OCI-LY1 (cell line): ENCODE measurements around the gene NTSR1.

Source experiments
- H2AFZ ChIP-seq: fragments of 200-600 bp; sonication (generic), shearing (Covaris generic); 2 replicates; pipeline ENCODE4 v1.6.0; 2014; ENCODE audit warnings: antibody characterized with exemption, mild to moderate bottlenecking, low read length
- H3F3A ChIP-seq: fragments of 200-600 bp; sonication (generic), shearing (Covaris generic); 2 replicates; pipeline ENCODE4 v1.6.0; 2014; ENCODE audit warnings: mild to moderate bottlenecking, antibody characterized with exemption, low read length, moderate library complexity; ENCODE audit not compliant: insufficient read depth
- H3K27ac ChIP-seq: fragments of 200-600 bp; sonication (generic); 2 replicates; pipeline ENCODE4 v1.5.1; 2014; ENCODE audit warnings: low read length, mixed run types, mild to moderate bottlenecking, low read depth; ENCODE audit not compliant: poor library complexity, severe bottlenecking
- H3K27me3 ChIP-seq: fragments of 200-600 bp; sonication (generic); 2 replicates; pipeline ENCODE4 v1.6.0; 2014; ENCODE audit warnings: antibody characterized with exemption, mild to moderate bottlenecking, low read length, moderate library complexity; ENCODE audit not compliant: insufficient read depth
- H3K36me3 ChIP-seq: fragments of 200-600 bp; sonication (generic); 2 replicates; pipeline ENCODE4 v1.6.1; 2014; ENCODE audit warnings: mild to moderate bottlenecking, antibody characterized with exemption, low read length, moderate library complexity, mixed read lengths; ENCODE audit not compliant: insufficient read depth
- H3K4me1 ChIP-seq: fragments of 200-600 bp; sonication (generic); 2 replicates; pipeline ENCODE4 v1.5.1; 2014; ENCODE audit warnings: mild to moderate bottlenecking, low read length, moderate library complexity; ENCODE audit not compliant: insufficient read depth, severe bottlenecking
- H3K4me2 ChIP-seq: fragments of 200-600 bp; sonication (generic), shearing (Covaris generic); 2 replicates; pipeline ENCODE4 v1.6.1; 2014; ENCODE audit warnings: low read length
- H3K4me3 ChIP-seq: fragments of 200-600 bp; sonication (generic); 2 replicates; pipeline ENCODE4 v1.5.1; 2014; ENCODE audit warnings: low read length, low read depth, mild to moderate bottlenecking, mixed read lengths; ENCODE audit not compliant: poor library complexity, severe bottlenecking
- H3K79me2 ChIP-seq: fragments of 200-600 bp; shearing (Covaris generic); 2 replicates; pipeline ENCODE4 v1.6.1; 2016; ENCODE audit warnings: mixed run types, low read length, mixed read lengths; ENCODE audit not compliant: insufficient read depth
- H3K9ac ChIP-seq: fragments of 200-600 bp; sonication (generic), shearing (Covaris generic); 2 replicates; pipeline ENCODE4 v1.6.1; 2014; ENCODE audit warnings: mild to moderate bottlenecking, low read length, mixed read lengths
- H3K9me2 ChIP-seq: fragments of 200-600 bp; sonication (generic), shearing (Covaris generic); 2 replicates; pipeline ENCODE4 v1.6.1; 2014; ENCODE audit warnings: low read depth, mild to moderate bottlenecking, low read length, mixed read lengths
- H3K9me3 ChIP-seq: fragments of 200-600 bp; shearing (Covaris generic); 2 replicates; pipeline ENCODE4 v1.6.1; 2014; ENCODE audit warnings: low read length, mixed read lengths
- H4K20me1 ChIP-seq: fragments of 200-600 bp; sonication (generic), shearing (Covaris generic); 2 replicates; pipeline ENCODE4 v1.6.0; 2016; ENCODE audit warnings: mild to moderate bottlenecking, low read length; ENCODE audit not compliant: insufficient read depth
- CTCF ChIP-seq: fragments of 200-600 bp; sonication (generic), shearing (Covaris generic); IDR thresholded peaks from 2 replicates; pipeline ENCODE4 v1.5.1; 2017; ENCODE audit warnings: mild to moderate bottlenecking, antibody characterized with exemption, low read length, moderate library complexity, mixed read lengths
- EZH2 ChIP-seq: fragments of 200-600 bp; sonication (generic), shearing (Covaris generic); IDR thresholded peaks from 2 replicates; pipeline ENCODE4 v1.8.0; 2017; ENCODE audit warnings: borderline replicate concordance, mixed run types, mild to moderate bottlenecking, antibody characterized with exemption, low read length, moderate library complexity, mixed read lengths

The NTSR1 gene

GRCh38 chr20:62804021-62804626, 95.5 kb downstream of the NTSR1 start:
- Histone ChIP-seq H3K4me1 (peaks cover 33% of the 10 kb centered on the region), H3K27ac (no peak overlapping the region), H3K4me2 (peak overlapping the region; percentile 92), H3K79me2 (peaks cover 9% of the 10 kb centered on the region), H3K27me3 (no peaks in the 10 kb centered on the region), H3K9ac (peak overlapping the region; percentile 66), H3K9me2 (no peaks in the 10 kb centered on the region), H3K4me3 (peak overlapping the region; percentile 86), H3K36me3 (peaks cover 50% of the 10 kb centered on the region), H3F3A (no peaks in the 10 kb centered on the region; the same call in 1 of the 2 replicates), H4K20me1 (no peaks in the 10 kb centered on the region), H2AFZ (no peak overlapping the region), H3K9me3 (no peaks in the 10 kb centered on the region)
- TF ChIP-seq EZH2 (no peak), CTCF (0 out of 2 replicates have a peak, but pooled peaks have one; percentile 12)

GRCh38 chr20:62804627-62805154, 96.1 kb downstream of the NTSR1 start, which contains the start of gene OGFR:
OGFR (plus strand) TSS chr20:62804835; CDS start chr20:62804860, 25 bp downstream.
- TF ChIP-seq CTCF, result no peak
- no peak for TF ChIP-seq EZH2
- H3K36me3 ChIP-seq, result peaks cover 50% of the 10 kb centered on the region

GRCh38 chr20:62805155-62805710, 96.6 kb downstream of the NTSR1 start:
- Histone ChIP-seq H3K4me1 (peaks cover 33% of the 10 kb centered on the region), H3F3A (no peaks in the 10 kb centered on the region; the same call in 1 of the 2 replicates), H3K9me2 (no peaks in the 10 kb centered on the region), H3K27me3 (no peaks in the 10 kb centered on the region), H3K79me2 (peaks cover 9% of the 10 kb centered on the region), H3K4me3 (peak overlapping the region; percentile 86), H3K4me2 (peak overlapping the region; percentile 99), H3K36me3 (peaks cover 50% of the 10 kb centered on the region), H3K9me3 (no peaks in the 10 kb centered on the region), H3K9ac (peak overlapping the region; percentile 89), H2AFZ (no peak overlapping the region), H3K27ac (peak overlapping the region; percentile 23), H4K20me1 (no peaks in the 10 kb centered on the region)
- TF ChIP-seq CTCF, result no peak
- no peak for TF ChIP-seq EZH2

More at GRCh38 chr20:62804627-62805154, 96.1 kb downstream of the NTSR1 start, which contains the start of gene OGFR:
- peak within 1 kb of the TSS; percentile 89 for H3K9ac ChIP-seq
- H3F3A ChIP-seq, result no peaks in the 10 kb centered on the region; the same call in 1 of the 2 replicates
- H3K27ac ChIP-seq, result peak within 1 kb of the TSS; percentile 23
- H3K9me2 ChIP-seq, result no peaks in the 10 kb centered on the region
- H3K9me3 ChIP-seq, result no peaks in the 10 kb centered on the region
- no peak within 1 kb of the TSS for H2AFZ ChIP-seq
- H3K27me3 ChIP-seq, result no peaks in the 10 kb centered on the region
- peak within 1 kb of the TSS; percentile 86 for H3K4me3 ChIP-seq
- peak within 1 kb of the TSS; percentile 99 for H3K4me2 ChIP-seq
- no peaks in the 10 kb centered on the region for H4K20me1 ChIP-seq
- H3K4me1 ChIP-seq, result peaks cover 33% of the 10 kb centered on the region
- H3K79me2 ChIP-seq, result peaks cover 9% of the 10 kb centered on the region
